Stomach (tissue), 9 donors: ENCODE results near the gene SCN5A. TPM values are rescaled to one million over a fixed set of nuclear protein-coding genes. Genes with fewer than 3 reads are reported as not detected.

Source experiments
- DNase-seq, 2 donors: peaks; one replicate each; pipeline versions ENCODE4 v3.0.0 to v3.0.0-alpha.2; 2013 to 2019
- H3K27ac ChIP-seq, 5 donors: fragments of 200-600 bp in 4 of 5; sonication (generic) in 4 of 5; one replicate each; pipeline ENCODE4 v1.5.1; 2013 to 2019; ENCODE audit warnings: mild to moderate bottlenecking in 1 of 5, moderate library complexity in 1 of 5
- H3K27me3 ChIP-seq, 3 donors: fragments of 200-600 bp; sonication (generic); one replicate each; pipeline ENCODE4 v1.5.1; 2017 to 2019; ENCODE audit warnings: mixed run types in 1 of 3
- H3K36me3 ChIP-seq, 4 donors: fragments of 200-600 bp; sonication (generic); 1 replicate in 3 of 4; 2 replicates in 1 of 4; pipeline ENCODE4 v1.5.1; 2016 to 2019
- H3K4me1 ChIP-seq, 4 donors: fragments of 200-600 bp; sonication (generic); one replicate each; pipeline ENCODE4 v1.5.1; 2016 to 2019
- H3K4me3 ChIP-seq, 4 donors: fragments of 200-600 bp; sonication (generic) in 3 of 4; one replicate each; pipeline ENCODE4 v1.5.1; 2016 to 2019; ENCODE audit warnings: mild to moderate bottlenecking in 1 of 4
- H3K9me3 ChIP-seq, 4 donors: fragments of 200-600 bp; sonication (generic); one replicate each; pipeline ENCODE4 v1.5.1; 2016 to 2019
- EP300 ChIP-seq: sonication (generic); formaldehyde crosslinking; IDR thresholded peaks from one replicate; pipeline ENCODE4 v1.6.1; 2017; ENCODE audit warnings: antibody characterized with exemption
- POLR2A ChIP-seq, 4 donors: fragments of 450-650 bp; IDR thresholded peaks; one replicate each; pipeline ENCODE4 v1.6.1; 2016; ENCODE audit warnings: antibody characterized with exemption in 4 of 4, control low read depth in 2 of 4, mild to moderate bottlenecking in 1 of 4, moderate library complexity in 1 of 4
- POLR2AphosphoS5 ChIP-seq, 3 donors: sonication (generic); formaldehyde crosslinking; IDR thresholded peaks; one replicate each; pipeline ENCODE4 v1.6.1; 2016; ENCODE audit warnings: antibody characterized with exemption in 3 of 3
- WGBS, 5 donors: extraction: QIAGEN DNeasy Blood & Tissue Kit in 3 of 5; methylation state at CpG; one replicate each; pipeline versions ENCODE4 v1.1.5 to v1.1.7; 2013 to 2018; 5-methylcytosine and 5-hydroxymethylcytosine counted together
- intact Hi-C: fragments of 100-400 bp; cut with DNase I; formaldehyde crosslinking; loops from one replicate; pipeline ENCODE4 v1.15.1; 2023; ENCODE audit warnings: low total_unique reads
- polyA plus RNA-seq, 3 donors: library from polyadenylated mRNA; stranded (reverse); fragments of 200-250 nt; gene quantifications; one replicate each; pipeline ENCODE4 v1.2.3, GENCODE V29; 2013
- total RNA-seq, 5 donors: library from RNA; depleted of rRNA; stranded (reverse); fragments of >200 nt; gene quantifications; one replicate each; pipeline versions ENCODE4 v1.1.0 to v1.2.3, GENCODE V29; 2014 to 2016
- TF ChIP-seq, protein P1 (sequence below), 7 experiments: fragments of 450-650 bp in 4 of 7; fragments of 200-600 bp in 3 of 7; sonication (generic) in 3 of 7; IDR thresholded peaks; one replicate each; pipeline ENCODE4 v1.5.1; 2016 to 2019; ENCODE audit warnings: antibody characterized with exemption in 7 of 7, control low read depth in 2 of 7, mild to moderate bottlenecking in 1 of 7
- donor health status: healthy with polysubstance abuse.
- donor health status: Bipolar disorder and iron deficiency.
- donor health status: healthy.

Gene SCN5A
- total and polyA plus RNA-seq, 8 donors, result 0.05 to 1.1 (median 0.10) TPM; not detected in 4

DNA sequence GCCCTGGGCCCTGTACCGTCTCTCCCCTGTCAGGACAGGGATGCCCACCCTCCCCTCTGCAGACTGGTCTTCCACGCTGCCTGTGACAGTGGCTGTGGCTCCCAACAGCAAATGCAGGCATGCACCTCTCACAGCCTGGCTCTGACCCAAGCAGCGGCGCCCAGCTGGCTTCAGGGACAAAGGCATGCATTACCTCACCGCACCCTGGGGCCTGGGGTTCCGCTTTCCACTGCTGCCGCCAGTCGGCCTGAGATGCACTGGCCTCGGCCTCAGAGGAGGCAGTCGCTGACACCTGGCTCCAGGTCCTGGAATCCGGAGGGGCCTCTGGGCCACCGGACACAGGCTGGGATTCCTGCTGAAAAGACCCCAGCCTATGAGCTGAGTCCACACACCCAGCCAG, 70.3 kb downstream of the SCN5A start:
- H3K4me3 ChIP-seq, result no peak overlapping the region
- no peaks in the 10 kb centered on the region for H3K4me1 ChIP-seq
- no peaks in the 10 kb centered on the region for H3K36me3 ChIP-seq
- H3K27me3 ChIP-seq, result no peaks in the 10 kb centered on the region
- H3K27ac ChIP-seq, result no peak overlapping the region
- no peak for TF ChIP-seq EP300
- TF ChIP-seq, protein P1, sequence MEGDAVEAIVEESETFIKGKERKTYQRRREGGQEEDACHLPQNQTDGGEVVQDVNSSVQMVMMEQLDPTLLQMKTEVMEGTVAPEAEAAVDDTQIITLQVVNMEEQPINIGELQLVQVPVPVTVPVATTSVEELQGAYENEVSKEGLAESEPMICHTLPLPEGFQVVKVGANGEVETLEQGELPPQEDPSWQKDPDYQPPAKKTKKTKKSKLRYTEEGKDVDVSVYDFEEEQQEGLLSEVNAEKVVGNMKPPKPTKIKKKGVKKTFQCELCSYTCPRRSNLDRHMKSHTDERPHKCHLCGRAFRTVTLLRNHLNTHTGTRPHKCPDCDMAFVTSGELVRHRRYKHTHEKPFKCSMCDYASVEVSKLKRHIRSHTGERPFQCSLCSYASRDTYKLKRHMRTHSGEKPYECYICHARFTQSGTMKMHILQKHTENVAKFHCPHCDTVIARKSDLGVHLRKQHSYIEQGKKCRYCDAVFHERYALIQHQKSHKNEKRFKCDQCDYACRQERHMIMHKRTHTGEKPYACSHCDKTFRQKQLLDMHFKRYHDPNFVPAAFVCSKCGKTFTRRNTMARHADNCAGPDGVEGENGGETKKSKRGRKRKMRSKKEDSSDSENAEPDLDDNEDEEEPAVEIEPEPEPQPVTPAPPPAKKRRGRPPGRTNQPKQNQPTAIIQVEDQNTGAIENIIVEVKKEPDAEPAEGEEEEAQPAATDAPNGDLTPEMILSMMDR (IDR thresholded peaks at IDR 0.05), result no peak
- no peak for TF ChIP-seq POLR2AphosphoS5 (IDR thresholded peaks at IDR 0.05)
- no peak for TF ChIP-seq POLR2A (IDR thresholded peaks at IDR 0.05)
- H3K9me3 ChIP-seq, result no peaks in the 10 kb centered on the region
- 61 to 86% (median 78%) methylated on average over 2 to 12 of the region's 12 CpGs for WGBS, 5 donors
- intact Hi-C loops, result no loop called here
- peak; percentile 17 to 70 for DNase-seq

GRCh38 chr3:38578551-38578950, 70.9 kb downstream of the SCN5A start:
- H3K9me3 ChIP-seq, result peaks cover 0 to 5% (median 2%) of the 10 kb centered on the region in 4 donors
- no peaks in the 10 kb centered on the region for H3K36me3 ChIP-seq
- 83 to 94% (median 87%) methylated on average over 9 of the region's 9 CpGs for WGBS, 5 donors
- intact Hi-C loops, result no loop called here
- no peaks in the 10 kb centered on the region for H3K4me1 ChIP-seq
- no peak overlapping the region for H3K27ac ChIP-seq
- TF ChIP-seq, protein P1 (IDR thresholded peaks at IDR 0.05), result no peak
- TF ChIP-seq EP300, result no peak
- TF ChIP-seq POLR2AphosphoS5 (IDR thresholded peaks at IDR 0.05), result no peak
- TF ChIP-seq POLR2A (IDR thresholded peaks at IDR 0.05), result no peak
- no peaks in the 10 kb centered on the region for H3K27me3 ChIP-seq
- DNase-seq, result peak in 1 of 2 donors; percentile 15
- no peak overlapping the region for H3K4me3 ChIP-seq

GRCh38 chr3:38578081-38578475, 71.4 kb downstream of the SCN5A start:
- DNase-seq, result peak in 1 of 2 donors; percentile 2
- Histone ChIP-seq H3K9me3 (peaks cover 0 to 8% (median 4%) of the 10 kb centered on the region in 4 donors), H3K4me3 (no peak overlapping the region), H3K27ac (no peak overlapping the region), H3K36me3 (no peaks in the 10 kb centered on the region), H3K4me1 (no peaks in the 10 kb centered on the region), H3K27me3 (no peaks in the 10 kb centered on the region)
- 72 to 84% (median 75%) methylated on average over 4 of the region's 4 CpGs for WGBS, 5 donors
- TF ChIP-seq EP300 (no peak), POLR2AphosphoS5 (IDR thresholded peaks at IDR 0.05) (no peak), POLR2A (IDR thresholded peaks at IDR 0.05) (no peak)
- TF ChIP-seq, protein P1 (IDR thresholded peaks at IDR 0.05), result no peak
- intact Hi-C loops, result no loop called here

GRCh38 chr3:38577371-38578080, 72.0 kb downstream of the SCN5A start:
- H3K27ac ChIP-seq, result no peak overlapping the region

More at GRCh38 chr3:38577371-38578080, 72.0 kb downstream of the SCN5A start:
- Histone ChIP-seq H3K36me3 (no peaks in the 10 kb centered on the region), H3K9me3 (peaks cover 0 to 12% (median 5%) of the 10 kb centered on the region in 4 donors), H3K27me3 (no peaks in the 10 kb centered on the region), H3K4me3 (no peak overlapping the region), H3K4me1 (no peaks in the 10 kb centered on the region)
- no peak for TF ChIP-seq POLR2A (IDR thresholded peaks at IDR 0.05)
- no peak for TF ChIP-seq EP300
- TF ChIP-seq, protein P1 (IDR thresholded peaks at IDR 0.05), result no peak
- no peak for TF ChIP-seq POLR2AphosphoS5 (IDR thresholded peaks at IDR 0.05)
- intact Hi-C loops, result no loop called here
- 70 to 80% (median 77%) methylated on average over 8 of the region's 8 CpGs for WGBS, 5 donors
- DNase-seq, result peak in 1 of 2 donors; percentile 8
